Islet of Langerhans (tissue), 1 donor: ENCODE results near the gene VDR.

Source experiments
- FAIRE-seq: peaks from one replicate; lab custom pipeline; 2011; peaks lifted over from hg19 to GRCh38; lab: Jason Lieb, UNC

VDR gene

GRCh38 chr12:47892819-47893218, 12.0 kb downstream of the VDR start:
- FAIRE-seq, result no peak

DNA sequence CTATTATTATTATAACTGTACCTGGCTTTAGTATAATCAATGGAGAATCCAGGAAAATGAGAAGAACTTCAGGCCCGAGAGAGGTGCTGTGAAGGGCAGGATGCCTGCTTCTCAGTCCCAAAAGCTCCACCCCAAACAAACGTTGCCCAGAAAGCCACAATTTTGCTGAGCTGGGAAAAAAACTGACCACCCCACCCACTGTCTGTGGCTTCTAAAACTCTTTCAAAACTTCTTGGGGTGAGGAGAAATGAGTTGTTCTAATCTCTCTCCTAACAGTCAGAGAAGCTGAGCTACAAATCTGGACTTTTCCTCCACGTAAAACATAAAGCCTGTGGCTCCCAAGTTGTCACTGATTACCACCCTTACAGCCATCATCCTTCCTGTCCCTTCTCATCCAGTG, 13.4 kb downstream of the VDR start:
- no peak for FAIRE-seq

- FAIRE-seq, result no peak
Measured at GRCh38 chr12:47889040-47889439, 15.8 kb downstream of the VDR start.

DNA sequence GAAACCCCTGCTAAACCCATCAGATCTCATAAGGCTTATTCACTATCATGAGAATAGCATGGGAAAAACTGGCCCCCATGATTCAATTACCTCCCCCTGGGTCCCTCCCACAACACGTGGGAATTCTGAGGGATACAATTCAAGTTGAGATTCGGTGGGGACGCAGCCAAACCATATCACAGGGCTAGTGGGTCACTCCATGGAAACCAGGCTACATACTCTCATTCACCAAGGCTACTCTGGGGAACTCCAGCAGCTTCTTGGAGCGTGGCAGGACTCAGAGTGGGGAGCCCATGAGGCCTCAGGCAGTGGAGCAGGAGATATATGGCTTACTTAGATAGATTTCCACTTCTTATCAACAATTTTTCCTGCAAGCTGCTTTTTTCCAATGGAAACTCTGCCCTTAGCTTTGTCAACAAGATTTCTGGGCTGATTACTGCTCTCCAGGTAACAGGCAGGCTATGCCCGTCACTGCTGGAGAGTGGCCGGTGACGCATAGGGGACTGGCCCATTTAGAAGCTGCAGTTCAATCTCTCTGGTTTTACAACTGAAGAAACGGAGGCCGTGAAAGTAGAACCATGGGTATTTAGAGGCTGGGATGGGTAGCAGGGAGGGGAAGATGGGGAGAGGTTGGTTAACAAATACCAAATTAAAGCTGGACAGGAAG, 16.5 kb downstream of the VDR start:
- FAIRE-seq, result no peak

GRCh38 chr12:47887529-47887928, 17.3 kb downstream of the VDR start:
- no peak for FAIRE-seq

GRCh38 chr12:47886510-47887240, 18.1 kb downstream of the VDR start:
- FAIRE-seq, result no peak

GRCh38 chr12:47885566-47885965, 19.2 kb downstream of the VDR start:
- no peak for FAIRE-seq

GRCh38 chr12:47885012-47885501, 19.7 kb downstream of the VDR start:
- FAIRE-seq, result no peak

DNA sequence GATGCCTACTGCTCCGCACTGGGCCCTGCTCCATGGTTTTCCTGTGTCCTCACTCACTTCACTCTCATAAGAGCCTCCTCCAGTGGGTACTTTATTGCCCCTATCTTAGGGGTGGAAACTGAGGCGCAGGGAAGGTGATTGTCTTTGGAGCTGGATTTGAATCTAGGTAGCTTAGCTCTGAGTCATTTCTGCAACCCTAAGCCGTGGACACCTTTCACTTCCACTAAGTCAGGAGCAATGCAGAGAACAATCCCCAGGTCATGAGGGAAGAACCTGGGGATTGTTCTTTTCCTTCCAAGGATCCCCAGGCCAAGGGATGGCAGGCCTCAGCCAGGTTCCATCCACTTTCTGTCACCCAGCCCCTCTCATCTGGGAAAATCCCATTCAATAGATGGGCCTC, 20.3 kb downstream of the VDR start:
- no peak for FAIRE-seq

DNA sequence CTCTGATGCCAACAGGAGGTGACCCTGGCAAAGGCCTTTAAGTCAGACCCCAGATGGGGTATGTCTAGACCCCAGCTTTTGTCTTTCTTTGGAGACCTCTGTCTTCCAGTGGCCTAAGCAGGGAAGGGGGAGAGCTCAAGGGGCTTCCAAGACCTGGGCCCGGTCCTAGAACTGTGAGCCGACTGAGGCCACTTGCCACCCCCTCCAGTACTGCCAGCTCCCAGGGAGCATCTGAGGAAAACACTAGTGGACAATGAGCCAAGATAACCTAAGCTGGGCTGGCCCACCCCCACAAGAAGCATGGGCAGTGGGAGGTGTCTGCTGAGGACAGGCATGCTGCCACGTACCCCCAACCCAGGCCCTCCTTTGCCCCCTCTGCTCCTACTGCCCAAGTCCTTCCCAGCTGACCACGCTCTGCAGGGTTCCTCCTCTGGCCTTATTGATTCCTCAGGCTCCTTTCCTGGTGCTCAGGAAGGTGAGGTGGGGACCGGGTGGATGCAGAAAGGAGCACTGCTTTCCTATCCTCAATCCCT, 21.1 kb downstream of the VDR start:
- FAIRE-seq, result no peak

GRCh38 chr12:47882781-47883546, 21.8 kb downstream of the VDR start:
- no peak for FAIRE-seq

DNA sequence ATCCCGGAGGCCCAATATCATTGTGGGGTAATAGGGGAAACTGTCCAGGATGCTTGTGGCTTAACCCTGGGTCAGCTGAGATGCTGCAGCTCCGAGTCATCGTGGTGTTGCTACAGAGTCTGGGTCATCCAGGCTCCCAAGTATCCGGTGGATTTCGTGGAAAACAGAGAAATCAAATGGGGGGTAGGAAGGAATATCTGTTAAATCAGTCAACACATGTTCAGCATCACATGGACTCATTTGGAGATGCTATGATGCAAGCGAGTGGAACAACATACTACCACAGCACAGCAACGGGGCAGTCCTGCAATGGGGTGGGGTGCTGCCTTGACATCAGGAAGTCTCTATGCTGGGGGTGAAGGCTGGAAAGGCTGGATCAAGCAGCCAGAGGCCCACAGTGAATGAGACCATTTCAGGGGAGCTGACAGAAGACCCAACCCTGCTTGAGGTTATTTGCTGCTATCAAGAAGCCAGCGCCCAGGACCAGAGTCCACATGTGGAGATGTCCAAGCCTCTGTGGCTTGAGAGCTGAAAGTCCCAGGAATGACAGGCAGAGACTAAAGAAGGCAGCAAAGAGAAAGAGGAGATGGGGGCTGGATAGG, 22.9 kb downstream of the VDR start:
- no peak for FAIRE-seq

DNA sequence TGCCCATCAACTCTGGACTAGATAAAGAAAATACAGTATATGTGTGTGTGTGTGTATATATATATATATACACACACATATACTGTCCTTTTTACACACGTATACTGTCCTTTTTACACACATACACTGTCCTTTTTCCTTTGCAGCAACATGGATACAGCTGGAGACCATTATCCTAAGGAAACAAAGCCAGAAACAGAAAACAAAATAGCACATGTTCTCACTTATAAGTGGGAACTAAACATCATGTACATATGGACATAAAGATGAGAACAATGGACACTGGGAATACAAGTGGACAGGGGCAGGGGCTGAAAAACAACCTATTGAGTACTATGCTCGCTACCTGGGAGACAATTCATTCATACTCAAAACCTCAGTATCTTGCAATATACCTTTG, 23.7 kb downstream of the VDR start:
- no peak for FAIRE-seq

DNA sequence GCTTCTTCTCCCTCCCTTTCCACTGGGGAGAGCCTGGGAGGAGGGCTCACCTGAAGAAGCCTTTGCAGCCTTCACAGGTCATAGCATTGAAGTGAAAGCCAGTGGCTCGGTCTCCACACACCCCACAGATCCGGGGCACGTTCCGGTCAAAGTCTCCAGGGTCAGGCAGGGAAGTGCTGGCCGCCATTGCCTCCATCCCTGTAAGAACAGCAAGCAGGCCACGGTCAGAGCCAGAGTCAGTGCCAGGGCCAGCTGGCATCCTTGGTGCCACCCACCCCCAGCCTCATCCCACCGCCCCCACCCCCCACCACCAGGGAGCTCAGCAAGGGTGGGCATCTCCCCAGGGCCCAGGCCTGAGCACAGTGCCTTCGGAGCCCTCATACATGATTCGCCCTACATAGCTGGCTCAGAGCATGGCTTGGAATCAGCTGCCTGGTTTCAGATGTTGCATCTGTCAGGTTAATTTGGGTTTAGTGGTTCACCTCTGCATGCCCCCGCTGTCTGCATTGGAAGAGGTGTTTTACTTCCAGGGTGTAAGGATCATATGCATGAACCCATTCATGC, 25.8 kb downstream of the VDR start:
- FAIRE-seq, result no peak

DNA sequence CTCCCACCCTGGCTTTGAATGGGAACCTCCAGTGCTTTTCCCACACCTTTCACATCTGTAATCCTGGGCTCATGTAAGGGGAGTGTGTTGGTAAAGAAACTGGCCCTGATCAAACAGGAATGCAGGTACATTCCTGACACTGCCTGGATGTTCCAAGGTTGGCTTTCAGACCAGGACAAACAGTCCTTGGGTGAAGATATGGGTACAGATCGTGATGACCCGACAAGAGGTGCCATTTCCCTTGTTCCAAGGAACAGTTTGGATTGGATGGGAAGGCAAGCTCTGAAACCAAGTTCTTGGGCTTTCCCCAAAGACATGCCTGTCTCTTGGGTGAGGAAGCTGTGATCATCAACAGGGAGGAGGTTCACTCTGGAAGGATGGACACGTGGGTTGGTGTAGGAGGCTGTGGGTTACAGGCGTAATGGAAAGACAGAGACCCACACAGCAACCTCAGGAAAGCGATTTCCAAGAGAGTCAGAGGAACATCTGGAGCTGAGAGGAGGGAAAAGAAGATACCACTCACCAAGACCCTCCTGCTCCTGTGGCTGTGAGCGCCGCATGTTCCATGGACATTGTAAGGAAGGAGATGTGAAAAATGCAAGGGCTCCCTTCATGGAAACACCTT, 26.4 kb downstream of the VDR start:
- FAIRE-seq, result no peak

DNA sequence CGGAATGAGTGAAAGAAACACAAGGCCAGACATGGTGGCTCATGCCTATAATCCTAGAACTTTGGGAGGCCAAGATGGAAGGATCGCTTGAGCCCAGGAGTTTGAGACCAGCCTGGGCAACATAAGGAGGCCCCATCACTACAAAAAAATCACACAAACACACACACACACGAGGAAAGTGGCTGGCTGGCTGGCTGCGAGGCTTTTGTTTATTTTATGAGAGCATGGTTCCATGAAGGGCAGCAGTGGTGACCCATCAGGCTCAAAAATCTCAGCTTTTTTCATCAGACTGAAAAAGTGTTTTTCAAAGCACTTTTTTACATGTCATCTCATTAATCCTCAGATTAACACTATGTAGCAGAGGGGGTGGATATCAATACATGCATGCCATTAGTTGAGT, 27.7 kb downstream of the VDR start:
- FAIRE-seq, result no peak

DNA sequence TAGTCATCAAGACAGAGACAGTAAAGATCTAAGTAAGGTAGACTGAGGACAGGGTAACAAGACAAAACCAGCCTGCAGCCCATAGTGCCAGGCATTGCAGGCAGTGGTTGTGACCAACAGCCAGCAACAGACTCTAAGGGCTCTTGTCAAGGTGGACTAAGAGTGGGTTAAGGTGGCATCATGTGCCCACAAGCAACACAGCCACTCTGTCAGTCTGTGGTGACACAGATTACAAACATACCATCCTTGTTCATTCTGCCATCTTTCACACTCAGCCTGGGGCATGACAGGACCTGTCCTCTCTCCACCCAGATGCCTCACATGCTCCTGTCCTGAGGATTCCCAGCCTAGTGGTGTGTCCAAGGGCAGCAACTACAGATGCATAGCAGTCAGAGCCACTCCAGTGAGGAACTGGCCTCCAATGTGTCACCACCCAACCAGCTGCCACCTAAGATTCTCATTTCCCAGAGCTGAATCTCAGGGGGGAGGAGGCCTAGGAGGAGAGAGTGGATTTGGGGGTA, 28.3 kb downstream of the VDR start:
- FAIRE-seq, result no peak

- FAIRE-seq, result no peak
Measured at GRCh38 chr12:47875746-47876439, 28.9 kb downstream of the VDR start.

DNA sequence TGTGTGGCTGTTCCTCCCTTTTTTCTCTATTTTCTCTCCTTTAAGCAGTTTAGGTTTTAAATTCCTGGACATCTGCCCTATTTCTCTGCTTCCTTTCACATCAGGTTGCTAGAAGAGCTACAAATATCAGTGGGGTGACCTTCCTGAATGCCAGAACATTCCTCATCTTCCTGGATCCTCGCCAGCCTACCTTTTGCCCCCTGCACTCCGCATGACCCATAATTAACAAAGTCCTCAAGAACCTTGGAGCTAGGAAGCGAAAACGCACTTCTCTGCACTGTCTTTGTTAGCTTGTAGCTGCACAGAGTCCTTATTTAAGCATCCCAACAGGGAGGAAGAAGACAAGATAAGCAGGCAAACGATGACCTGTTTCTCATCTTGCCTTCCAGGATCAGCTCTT, 30.5 kb downstream of the VDR start:
- no peak for FAIRE-seq

DNA sequence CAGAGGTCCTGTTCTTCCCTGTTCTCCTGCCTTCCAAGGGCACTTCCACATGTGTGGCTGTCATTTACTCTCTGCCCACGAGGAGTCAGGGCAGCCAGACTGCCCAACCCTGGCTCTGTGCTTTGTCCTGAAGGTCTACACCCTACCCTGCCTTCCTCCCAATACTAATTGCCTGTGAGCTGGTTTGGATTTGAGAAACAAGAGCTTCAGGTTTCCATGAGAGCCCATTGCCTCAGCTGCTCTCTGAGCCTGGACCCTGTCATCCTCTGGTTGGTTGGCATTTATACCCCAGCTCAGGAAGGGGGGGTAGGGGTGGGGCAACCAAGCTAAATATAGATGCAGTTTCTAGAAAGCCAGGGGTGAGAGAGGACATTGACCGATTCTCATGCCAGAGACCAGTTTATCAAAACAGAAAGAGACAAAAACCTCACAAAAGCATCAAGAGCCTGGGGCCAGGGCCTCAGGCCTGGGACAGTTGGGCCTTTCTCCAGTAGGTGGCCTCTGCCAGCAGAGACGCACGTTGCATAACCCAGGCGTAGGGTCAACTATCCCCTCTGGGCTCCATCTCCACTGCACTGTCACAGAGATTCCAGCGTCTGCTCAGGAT, 34.5 kb downstream of the VDR start:
- FAIRE-seq, result no peak
